Activated naive CD4-positive, alpha-beta T cell treated with Interleukin-2 at 50 U/mL for 16 hours (primary cell): ENCODE measurements around the gene AGAP1.

Source experiments
- DNase-seq: peaks from one replicate; pipeline ENCODE4 v3.0.0-alpha.2; 2020

The AGAP1 gene

DNA sequence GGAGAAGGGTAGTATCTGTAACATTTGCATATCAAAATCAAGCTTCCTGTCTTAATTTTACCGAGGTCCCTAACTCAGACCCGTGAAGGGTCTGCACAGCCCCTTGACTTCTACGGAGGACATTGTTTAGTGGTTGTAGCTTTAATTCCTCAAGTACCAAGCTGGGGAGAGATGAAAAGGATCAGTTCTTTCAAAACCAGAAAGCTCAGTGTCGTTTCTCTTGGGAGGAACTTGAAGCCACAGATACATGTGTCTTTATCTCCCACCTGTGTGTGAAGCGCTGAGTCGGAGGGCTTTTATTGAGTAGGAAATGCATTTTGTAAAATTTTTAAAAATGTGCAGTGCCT is 410.7 kb downstream of the AGAP1 start:
- DNase-seq = no peak

DNA sequence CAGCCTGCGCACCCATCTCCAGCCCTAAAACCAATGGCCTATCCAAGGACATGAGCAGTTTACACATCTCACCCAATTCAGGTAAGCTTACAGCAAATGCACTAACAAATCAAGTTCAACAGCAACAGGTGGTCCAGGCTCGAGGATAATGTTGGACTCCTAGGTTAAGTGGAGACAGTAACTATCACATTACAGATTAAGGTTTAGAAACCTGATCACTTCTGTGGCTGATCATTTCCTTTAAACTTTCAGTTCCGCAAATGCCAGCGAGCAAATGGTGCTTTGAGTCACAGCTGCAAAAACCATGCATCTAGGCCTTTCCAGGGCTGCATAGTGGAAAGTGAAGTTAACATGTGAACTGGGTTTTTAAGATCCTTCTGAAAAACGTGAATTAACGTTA is 415.0 kb downstream of the AGAP1 start:
- DNase-seq = no peak

DNA sequence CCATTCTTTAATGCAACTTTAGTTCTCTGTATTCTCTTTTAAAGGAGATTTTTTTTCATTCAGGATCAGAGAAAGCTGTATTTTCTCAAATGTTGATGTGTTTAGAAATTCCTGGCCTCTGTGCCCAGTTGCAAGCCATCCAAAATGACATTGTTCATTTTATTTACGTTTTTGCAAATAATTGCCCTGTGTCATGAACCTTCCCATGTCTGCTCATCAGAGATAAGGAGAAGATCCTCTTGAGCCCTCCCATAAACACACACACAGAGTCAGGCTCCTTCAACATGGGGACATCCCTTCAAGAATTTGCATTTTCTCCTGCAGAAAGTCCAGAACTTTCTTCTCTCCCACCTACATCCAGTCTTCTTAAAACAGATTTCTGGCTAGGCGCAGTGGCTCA is 415.5 kb downstream of the AGAP1 start:
- DNase-seq = no peak

DNA sequence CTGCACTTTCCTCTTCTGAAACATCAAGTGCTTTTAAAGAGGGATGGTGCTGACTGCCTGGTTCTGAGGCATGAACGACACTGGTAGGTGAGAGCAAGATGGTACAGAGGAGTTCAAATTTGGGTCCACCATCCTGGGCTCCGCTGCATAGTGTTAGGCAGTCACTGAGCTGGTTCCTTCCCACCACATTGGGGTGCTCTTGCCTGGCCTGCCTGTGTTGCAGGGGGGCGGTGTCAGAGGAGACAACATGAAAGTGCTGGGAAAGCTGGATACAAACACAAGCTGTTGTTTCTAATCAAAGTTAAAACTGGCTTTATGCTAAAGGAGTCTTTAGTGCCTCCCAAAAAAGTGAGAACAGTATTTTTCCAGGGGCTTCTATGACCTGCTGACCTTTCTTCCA is 416.2 kb downstream of the AGAP1 start:
- no peak for DNase-seq

DNA sequence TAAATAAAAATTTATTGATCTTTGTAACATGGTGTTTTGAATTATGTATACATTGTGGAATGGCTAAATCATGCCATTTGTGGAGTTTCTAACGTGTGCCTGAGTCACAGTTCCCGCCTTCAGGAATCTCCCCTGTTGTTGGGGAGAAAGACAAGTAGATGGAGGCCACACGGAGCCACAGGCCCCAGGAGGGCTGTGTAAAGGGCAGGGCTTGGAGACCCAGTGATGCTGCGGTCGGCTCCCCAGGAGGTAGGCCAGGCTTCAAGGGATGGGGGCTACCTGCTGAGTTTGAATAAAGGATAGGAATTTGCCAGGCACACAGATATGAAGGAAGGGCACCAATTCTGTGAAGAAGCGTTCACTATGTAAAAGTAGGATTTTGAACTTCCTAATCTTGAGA is 417.3 kb downstream of the AGAP1 start:
- DNase-seq = no peak

DNA sequence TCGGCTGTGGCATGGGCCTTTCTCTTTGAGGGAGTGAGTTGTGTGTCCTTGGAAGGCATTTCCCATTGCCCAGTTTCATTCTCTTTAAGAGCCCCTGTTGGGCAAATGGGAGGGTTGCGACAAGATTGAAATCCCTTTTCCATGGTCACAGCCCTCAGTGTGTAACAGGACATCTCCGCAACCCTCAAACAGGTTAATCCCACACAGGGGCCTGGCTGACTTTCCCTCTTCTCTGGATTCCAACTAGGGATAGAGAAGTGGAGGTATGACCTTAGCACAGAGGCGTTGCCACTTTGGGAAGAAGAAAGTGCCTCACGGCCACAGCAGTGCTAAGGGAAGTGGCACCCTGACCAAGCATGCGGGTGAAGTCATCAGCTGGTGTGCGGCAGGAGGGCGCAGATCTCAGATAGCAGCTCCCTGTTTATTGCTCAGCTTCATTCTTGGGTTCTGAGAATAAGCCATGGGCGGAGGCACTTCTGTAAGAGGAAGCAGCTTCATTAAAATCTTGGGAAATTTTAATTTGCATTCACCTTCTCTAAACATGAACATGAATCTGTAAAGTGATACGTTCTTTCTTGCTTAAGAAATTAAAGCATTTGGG is 417.9 kb downstream of the AGAP1 start:
- no peak for DNase-seq

DNA sequence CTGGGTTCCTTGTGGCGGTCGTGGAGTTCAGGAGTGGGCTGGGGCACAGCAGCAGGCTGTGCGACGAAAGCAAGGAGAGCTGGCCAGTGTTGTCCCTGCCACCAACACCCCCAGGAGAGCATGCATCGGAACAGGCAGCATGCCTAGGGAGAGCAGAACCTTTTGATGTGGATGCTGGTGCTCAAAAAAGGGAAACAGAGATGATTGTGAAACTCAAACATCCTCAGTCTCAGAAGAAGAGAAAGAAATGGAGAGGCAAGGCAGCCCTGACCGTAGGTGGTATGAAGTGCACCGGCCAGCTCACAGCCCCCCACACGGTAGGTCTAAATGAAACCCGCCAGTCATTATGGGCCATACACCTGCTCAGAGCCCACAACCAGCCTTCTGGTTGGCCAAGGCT is 420.9 kb downstream of the AGAP1 start:
- DNase-seq = no peak

DNA sequence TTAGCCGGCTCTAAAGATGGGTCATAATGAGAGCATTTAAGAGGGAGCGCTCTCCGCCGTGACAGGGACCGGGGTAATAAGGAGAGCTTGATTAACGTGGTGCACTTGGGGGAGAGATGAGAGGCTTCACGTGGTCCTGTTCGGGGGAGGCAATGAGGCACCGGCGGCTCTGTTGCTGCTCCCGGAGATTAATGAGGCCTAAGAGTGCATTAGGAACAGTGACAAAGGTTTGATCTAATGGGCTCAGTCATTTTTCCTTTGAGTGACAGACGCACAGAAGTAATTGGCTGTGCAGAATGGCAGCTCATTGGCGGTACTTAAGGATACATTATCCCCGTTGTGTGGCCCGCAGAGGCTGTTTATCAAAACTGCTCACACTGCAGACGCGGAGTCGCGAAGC is 423.7 kb downstream of the AGAP1 start:
- DNase-seq = no peak

DNA sequence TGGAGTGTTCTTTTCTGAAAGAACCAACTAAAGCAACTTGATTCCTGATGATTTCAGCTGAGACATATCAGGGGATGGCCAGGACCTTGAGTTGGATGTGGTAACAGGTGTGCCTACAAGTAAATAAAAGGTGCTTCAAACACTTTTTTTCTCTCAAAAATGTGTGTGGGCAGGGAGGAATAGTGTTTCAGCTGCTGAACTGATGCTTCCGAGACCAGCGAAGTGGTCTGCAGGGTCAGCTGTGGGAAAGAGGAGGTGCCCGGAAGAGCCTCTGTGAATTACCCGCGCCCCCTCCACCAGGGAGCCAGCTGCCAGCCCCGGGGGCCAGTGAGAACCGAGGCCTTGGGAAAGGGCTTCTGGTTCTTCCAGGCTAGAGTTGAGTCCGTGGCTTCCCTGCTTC is 425.0 kb downstream of the AGAP1 start:
- no peak for DNase-seq

DNA sequence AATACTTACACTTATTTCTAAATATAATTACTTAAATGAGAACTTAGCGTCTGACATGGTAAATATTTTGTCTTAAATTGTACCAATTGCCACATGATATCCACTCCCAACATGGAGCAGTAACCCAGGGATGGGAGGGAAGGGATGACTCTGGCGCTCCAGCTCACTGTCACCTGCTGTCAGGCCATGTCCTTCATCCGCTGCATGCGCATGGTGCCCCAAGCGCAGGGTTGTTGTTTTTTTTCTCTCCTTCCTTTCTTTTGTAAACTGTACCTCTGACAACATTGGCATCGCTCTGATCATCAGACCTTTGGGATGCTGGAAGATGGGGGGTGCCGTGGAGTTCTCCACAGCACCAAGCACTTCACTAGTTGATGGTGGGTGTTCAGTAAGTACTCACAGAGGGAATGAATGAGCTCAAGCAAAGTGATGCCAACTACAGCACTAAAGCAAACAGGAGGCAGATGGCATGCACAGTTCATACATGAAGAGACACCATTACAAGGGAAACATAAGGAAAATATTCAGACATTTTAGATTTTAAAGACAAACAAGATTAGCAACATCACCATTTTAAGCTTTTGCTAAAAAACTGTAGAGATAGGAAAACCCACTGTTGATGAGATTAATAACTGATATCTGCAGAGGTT is 426.5 kb downstream of the AGAP1 start:
- DNase-seq = no peak

DNA sequence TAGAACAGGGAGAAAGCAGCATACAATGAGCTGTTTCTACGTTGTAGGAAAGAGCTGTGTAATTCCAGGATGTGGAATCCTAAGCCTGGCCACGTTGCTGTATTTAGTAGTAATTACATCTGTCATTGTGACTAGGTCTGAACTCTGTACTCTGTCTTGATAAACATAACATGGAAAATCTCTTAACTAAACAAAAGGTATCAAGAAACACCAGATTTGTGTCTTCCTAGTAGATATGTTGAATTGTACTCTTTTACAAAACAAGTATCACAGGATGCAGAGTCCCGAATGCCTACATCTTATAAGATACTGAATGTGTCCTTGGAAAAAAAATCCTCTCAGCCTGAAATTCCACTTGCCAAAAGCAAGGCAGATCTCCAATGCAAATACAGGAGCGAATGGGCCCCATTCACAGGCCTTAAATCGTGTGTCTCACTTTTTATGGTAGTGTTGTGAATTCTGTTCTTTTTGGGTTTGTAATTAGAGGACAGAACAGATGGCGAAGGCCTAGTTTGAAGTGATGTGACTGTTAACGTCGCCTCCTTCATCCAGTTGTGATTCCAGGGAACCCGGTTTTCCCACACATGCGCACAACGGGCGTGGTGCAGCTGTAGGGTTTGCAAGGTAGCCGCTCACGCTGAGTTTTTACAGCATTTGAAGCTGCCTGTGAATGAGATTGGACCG is 427.8 kb downstream of the AGAP1 start:
- DNase-seq = no peak

DNA sequence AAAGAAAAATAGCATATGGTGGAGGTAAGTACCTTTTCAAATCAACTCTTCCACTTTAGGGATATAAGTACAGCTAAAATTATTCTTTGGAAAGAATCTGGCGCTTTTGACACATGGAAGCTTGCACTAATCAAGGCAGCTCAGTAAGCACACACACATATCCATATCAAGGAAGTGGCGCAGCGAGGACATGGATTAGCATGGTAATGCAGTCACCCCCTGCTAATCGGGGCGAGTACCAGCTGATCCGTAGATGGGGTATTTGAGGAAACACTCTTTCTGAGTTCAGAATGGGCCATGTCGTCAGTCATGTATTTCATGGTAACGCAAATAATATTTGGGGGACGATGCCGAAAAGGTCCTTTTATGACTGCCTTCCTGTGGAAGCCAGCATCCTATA is 429.0 kb downstream of the AGAP1 start:
- DNase-seq = no peak

DNA sequence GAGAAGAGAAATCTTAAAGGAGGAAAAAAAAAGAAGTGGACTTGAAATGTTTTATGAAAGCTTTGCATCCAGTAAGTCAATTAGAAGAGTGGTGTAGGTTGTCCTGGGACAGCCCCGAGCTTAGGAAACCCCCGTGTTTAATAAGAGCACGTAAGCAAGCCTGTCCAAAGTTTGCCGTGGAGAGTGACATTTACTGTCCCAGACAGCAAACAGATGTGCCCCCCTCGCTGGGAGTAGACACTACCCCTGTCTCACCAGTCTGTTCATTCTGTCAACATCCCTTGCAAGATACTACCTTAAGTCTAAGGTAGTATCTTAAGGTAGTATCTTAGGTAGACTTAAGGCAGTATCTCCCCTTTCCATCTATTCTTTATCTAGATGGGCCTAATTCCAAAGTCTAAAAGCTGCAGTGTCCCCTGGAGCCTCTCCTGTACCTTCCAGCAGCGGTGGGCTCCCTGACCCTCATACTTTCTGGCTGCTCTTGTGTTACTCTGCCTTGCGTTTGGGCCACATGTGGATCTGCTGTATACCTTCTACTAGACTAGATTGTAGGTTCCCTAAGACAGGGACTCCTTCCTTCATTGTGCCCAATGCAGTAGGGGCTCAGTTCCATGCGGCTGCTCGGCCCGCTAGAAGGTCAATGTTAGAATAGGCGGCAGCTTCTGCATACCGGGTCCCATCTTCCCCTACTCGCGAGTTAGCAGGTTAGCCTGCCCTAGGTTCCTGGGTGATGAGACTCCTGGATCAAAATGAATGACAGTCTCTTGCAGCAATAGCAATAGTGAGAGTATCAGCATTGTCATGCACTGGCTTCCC is 430.2 kb downstream of the AGAP1 start:
- no peak for DNase-seq

DNA sequence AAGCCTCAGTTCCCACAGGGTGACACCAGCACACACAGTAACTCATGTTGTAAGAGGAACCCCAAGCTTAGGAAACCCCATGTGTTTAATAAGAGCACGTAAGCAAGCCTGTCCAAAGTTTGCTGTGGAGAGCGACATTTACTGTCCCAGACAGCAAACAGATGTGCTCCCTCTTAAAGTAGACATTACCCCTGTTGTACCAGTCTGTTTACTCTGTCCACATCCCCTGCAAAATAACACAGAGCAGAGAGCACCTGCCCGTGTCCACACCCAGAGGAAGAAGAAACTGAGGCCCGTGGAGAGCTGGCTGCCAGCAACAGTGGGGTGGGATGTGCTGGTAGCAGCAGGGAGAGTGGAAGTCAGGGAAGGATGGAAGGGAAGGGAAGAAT is 430.8 kb downstream of the AGAP1 start:
- DNase-seq = no peak

DNA sequence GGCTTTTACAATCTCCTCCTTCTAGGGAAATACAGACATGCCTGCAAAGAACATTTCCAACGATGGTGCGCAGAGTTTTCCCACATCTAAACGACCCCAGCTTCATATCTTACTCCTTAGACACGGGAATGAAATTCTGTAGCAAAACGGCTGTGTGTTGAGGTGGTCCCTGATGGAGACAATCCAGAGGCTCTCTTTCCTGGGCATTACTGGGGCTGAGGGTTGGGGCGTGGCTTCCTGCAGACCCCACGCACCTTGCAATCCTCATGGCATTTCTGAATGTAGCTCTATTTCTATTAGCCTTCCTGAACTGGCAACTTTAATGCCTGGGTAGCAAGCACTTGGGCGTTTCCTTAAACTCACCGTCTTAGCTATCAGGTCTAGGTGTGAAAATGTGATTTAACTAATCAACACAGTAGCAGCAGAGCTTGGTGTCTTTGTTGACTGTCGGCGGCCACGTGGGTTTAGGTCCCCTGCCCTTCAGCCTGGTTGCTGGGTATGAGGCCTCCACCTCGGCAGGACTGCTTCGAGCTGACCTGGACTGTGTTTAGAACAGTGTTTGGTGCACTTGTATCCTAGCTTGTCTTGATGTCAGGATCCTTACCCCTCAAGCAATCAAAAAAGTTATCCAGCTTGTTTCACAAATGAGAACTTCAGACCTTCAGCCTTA is 431.5 kb downstream of the AGAP1 start:
- no peak for DNase-seq

DNA sequence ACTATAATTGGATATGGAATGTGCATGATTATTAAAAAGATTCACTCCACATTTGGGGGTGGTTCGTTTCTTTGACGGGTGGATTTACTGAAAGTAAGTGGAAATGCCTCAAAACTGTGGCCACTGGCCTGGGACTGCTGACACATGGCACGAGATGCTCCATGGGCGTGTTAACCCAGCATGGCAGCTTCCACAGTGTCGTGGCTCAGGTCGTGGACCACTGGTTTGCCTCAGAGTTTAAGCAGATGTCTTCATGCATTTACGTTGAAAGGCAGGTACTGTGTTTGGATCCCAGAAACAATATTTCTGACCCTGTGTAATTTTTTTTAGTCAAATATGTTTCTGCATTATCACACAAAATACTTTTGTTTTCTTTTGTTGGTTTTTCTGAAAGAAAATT is 432.4 kb downstream of the AGAP1 start:
- DNase-seq = no peak

DNA sequence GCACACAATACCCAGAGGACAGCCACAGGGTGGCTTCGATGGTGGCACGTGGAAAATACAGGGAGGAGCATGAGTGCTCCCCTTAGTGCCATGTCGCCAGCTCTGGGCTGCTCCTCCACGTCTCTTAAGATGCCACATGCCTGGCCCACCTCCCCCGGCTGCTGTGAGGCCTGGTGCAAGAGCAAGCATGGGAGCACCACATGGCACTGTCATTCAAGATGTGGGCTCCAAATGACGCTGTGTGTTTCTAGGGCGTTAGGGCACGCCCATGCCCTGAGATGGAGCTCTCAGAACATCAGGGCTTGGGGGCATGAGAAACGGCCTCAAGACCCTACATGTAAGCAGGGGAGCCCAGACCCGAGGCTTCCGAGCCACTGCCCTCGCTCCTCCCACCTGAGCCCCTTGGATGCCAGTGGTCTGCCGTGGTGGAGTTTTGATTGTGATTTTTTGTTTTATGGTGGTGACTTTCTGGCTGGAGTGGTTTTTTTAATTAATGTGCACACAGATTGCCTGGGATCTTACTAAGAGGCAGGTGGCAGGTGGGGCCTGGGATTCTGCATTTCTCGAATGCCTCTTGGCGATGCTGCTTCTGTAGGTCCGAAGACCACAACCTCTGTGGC is 435.0 kb downstream of the AGAP1 start:
- no peak for DNase-seq

DNA sequence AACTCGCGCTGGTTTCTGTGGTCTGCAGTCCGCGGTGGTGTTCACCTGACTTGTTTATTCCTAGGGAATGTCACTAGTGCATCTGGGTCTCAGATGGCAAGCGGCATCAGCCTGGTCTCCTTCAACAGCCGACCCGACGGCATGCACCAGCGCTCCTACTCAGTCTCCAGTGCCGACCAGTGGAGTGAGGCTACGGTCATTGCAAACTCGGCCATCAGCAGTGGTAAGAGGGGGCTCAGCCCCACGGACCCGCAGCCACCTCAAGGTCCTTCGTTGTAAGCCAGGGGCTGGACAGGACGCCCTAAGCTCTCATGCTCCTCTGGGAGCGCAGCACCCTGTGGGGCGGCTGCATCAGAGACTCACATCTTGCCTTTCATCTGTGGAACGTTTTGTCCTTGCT is 436.9 kb downstream of the AGAP1 start:
- no peak for DNase-seq

DNA sequence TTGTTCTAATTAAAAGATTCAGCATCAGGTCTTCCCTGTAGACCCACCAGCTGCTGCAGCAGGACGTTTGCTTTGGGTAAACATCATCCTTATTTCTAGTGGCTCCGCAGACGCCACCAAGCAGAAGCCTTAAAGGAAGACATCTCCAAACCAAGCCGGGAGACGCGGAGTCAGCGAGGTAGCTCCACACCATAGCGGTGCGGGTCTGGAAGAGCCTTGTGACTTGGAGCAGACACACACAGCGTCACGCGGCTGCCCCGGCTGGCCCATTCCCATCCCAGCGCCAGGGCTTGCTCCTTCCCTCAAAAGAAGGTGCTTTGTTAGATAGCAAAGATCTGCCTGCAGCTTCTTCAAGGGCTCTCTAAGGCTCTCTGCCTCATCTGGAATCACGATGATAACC is 437.8 kb downstream of the AGAP1 start:
- DNase-seq = no peak

DNA sequence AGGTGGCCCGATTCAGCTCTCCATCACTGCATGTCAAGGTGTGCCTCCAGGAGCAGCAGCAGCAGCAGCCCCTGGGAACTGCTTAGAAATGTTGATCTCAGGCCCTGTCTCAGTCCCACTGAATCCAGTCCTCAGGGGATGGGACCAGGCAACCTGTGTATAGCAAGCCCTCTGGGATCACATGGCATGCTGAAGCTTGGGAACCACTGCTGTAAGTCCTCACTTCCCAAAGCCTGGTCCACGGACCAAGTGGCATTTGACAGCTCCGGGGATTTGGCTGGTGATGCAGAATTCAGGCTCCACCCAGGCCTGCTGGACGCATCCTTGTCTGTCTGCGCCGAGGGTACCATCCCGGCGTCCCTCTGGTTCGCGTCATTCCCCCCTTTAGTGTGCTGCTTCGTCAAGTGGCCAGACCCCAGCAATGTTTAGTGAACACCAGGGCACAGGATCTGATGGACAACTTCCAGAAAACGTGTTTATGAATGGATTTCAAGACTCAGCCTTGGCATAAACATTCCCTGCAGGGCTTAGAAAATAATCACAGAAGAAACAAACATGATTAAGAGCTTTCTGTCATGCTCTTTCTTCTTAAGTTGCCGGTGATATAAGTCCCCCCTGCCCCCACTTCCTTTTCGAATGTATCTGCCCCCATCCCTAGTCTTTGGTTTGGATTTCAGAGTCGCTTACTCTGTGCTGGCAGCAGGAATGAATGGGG is 440.4 kb downstream of the AGAP1 start:
- no peak for DNase-seq

DNA sequence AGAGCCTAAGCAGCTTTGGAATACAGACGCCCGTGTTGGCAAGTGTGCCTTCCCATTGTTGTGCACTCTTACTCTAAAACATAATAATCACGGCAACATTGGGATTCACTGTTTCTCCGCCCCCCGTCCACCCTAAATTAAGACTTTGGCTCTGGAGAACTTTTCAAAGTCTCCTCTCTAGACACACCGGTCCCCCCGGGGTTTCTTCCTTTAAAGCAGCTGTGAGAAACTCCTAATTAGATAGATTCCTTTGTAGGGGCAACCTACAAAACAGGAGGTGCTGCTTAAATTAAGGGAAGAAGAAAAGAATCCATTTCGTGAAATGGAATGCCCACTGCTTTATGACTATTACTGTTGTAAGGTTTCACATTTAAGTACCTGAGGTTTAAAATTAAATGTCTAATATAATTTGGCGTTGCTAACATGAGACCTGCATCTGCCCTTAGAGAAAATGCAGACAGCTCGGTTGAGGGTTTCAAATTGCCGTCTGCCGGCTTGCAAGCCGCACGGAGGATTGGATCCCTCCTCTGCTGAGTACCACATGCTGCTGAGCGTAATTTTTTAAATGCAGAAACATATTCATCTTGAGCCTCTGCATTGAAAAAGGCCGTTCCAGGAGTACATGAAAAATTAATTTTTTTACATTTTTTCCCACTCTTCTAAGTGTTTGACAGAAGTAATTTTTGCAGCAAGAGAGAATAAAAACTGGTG is 441.1 kb downstream of the AGAP1 start:
- DNase-seq = no peak

DNA sequence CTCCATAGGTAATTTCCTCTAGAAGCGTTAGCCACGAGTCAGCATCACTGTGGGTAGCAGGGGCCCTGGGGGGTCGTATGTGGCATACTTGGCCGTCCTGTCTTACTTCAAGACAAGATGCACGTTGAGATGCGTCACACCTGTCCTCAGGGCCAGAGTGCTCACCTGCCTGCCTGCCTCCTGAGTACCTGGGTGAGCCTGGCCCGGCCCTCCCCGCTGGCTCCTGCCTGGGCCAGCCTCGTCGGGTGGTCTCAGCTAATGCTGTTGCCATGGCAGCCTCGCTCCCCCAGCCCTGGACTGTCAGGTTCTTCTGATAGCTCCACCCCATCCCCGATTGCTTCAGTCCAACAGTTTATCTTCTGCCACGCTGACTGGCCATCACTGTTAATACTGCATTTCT is 441.9 kb downstream of the AGAP1 start:
- no peak for DNase-seq
